HepG2 (cell line): ENCODE measurements around the gene RAC2. TPM values are rescaled to one million over a fixed set of nuclear protein-coding genes. Genes with fewer than 3 reads are reported as not detected.

ENCODE experiments used
- FOXC1 ChIP-seq: sonication (generic); formaldehyde crosslinking; IDR thresholded peaks from 2 replicates; pipeline ENCODE4 v1.8.0; 2022; ENCODE audit warnings: mild to moderate bottlenecking, missing genetic modification reagents, borderline replicate concordance
- FOXP1 ChIP-seq, 2 experiments: fragments of 450-650 bp in 1 of 2; IDR thresholded peaks; 2 replicates each; pipeline ENCODE4 v1.6.1; 2017 to 2018; ENCODE audit warnings: antibody characterized with exemption in 1 of 2
- GMEB1 ChIP-seq: sonication (generic); formaldehyde crosslinking; IDR thresholded peaks from 2 replicates; pipeline ENCODE4 v1.5.1; 2020; ENCODE audit warnings: missing genetic modification reagents, mild to moderate bottlenecking, borderline replicate concordance
- GMEB2 ChIP-seq: IDR thresholded peaks from 2 replicates; pipeline ENCODE4 v1.6.1; 2016; ENCODE audit warnings: missing biosample characterization, missing genetic modification reagents, low read depth
- HNF4A ChIP-seq: sonication (generic); formaldehyde crosslinking; IDR thresholded peaks from 2 replicates; pipeline ENCODE4 v1.4.0; 2020; ENCODE audit warnings: missing genetic modification reagents
- HNF4G ChIP-seq, 2 experiments: sonication (generic) in 1 of 2; formaldehyde crosslinking in 1 of 2; IDR thresholded peaks; 2 replicates each; pipeline versions ENCODE4 v1.4.0 to v1.6.1; 2011 to 2020; ENCODE audit warnings: borderline replicate concordance in 2 of 2, low read depth in 2 of 2, mild to moderate bottlenecking in 2 of 2, low read length in 1 of 2, missing genetic modification reagents in 1 of 2, moderate library complexity in 1 of 2
- MAZ ChIP-seq, 2 experiments: sonication (generic) in 1 of 2; formaldehyde crosslinking in 1 of 2; IDR thresholded peaks; 2 replicates each; pipeline versions ENCODE4 v1.5.0 to v1.6.1; 2012 to 2020; ENCODE audit warnings: low read depth in 2 of 2, mild to moderate bottlenecking in 2 of 2, borderline replicate concordance in 1 of 2, improper control_type of control experiment in 1 of 2, low read length in 1 of 2, missing genetic modification reagents in 1 of 2, moderate library complexity in 1 of 2
- MED8 ChIP-seq: sonication (generic); formaldehyde crosslinking; IDR thresholded peaks from 2 replicates; pipeline ENCODE4 v1.8.1; 2023; ENCODE audit warnings: mild to moderate bottlenecking, missing genetic modification reagents; ENCODE audit not compliant: insufficient replicate concordance
- NKX3-1 ChIP-seq: sonication (generic); formaldehyde crosslinking; IDR thresholded peaks from 2 replicates; pipeline ENCODE4 v1.5.0; 2020; ENCODE audit warnings: missing genetic modification reagents
- NONO ChIP-seq, 2 experiments: fragments of 450-650 bp in 1 of 2; sonication (generic) in 1 of 2; formaldehyde crosslinking in 1 of 2; IDR thresholded peaks in 1 of 2; conservative IDR thresholded peaks in 1 of 2; 2 replicates each; pipeline versions ENCODE4 v1.6.1 to v1.8.0; 2017 to 2022; ENCODE audit warnings: mild to moderate bottlenecking in 1 of 2, missing genetic modification reagents in 1 of 2, moderate library complexity in 1 of 2
- NR2F1 ChIP-seq, 2 experiments: fragments of 450-650 bp in 1 of 2; formaldehyde crosslinking in 1 of 2; IDR thresholded peaks; 2 replicates each; pipeline versions ENCODE4 v1.5.0 to v1.6.1; 2016 to 2020; ENCODE audit warnings: mild to moderate bottlenecking in 1 of 2, missing compliant biosample characterization in 1 of 2, missing genetic modification reagents in 1 of 2, moderate library complexity in 1 of 2
- PHF21A ChIP-seq: sonication (generic); formaldehyde crosslinking; IDR thresholded peaks from 2 replicates; pipeline ENCODE4 v1.5.0; 2020; ENCODE audit warnings: mild to moderate bottlenecking, missing genetic modification reagents
- POLR2A ChIP-seq, 2 experiments: IDR thresholded peaks; 2 replicates each; pipeline ENCODE4 v1.6.1; 2011; ENCODE audit warnings: low read depth in 2 of 2, low read length in 2 of 2, mild to moderate bottlenecking in 1 of 2, moderate library complexity in 1 of 2; ENCODE audit not compliant: insufficient read depth in 1 of 2
- RFXAP ChIP-seq: sonication (generic); formaldehyde crosslinking; IDR thresholded peaks from 2 replicates; pipeline ENCODE4 v1.4.0; 2020; ENCODE audit warnings: missing genetic modification reagents, borderline replicate concordance
- RXRB ChIP-seq: IDR thresholded peaks from 2 replicates; pipeline ENCODE4 v1.6.1; 2016; ENCODE audit warnings: borderline replicate concordance, missing genetic modification reagents, missing compliant biosample characterization
- SMAD1 ChIP-seq: sonication (generic); formaldehyde crosslinking; IDR thresholded peaks from 2 replicates; pipeline ENCODE4 v1.4.0; 2020; ENCODE audit warnings: missing genetic modification reagents, low read depth, mild to moderate bottlenecking, borderline replicate concordance
- TEAD3 ChIP-seq: optimal IDR thresholded peaks from 2 replicates; pipeline ENCODE3; 2016; ENCODE audit warnings: borderline replicate concordance
- TRIM24 ChIP-seq: sonication (generic); formaldehyde crosslinking; IDR thresholded peaks from 2 replicates; pipeline ENCODE4 v1.8.0; 2022; ENCODE audit warnings: mild to moderate bottlenecking, missing genetic modification reagents
- ZFYVE20 ChIP-seq: sonication (generic); formaldehyde crosslinking; IDR thresholded peaks from 2 replicates; pipeline ENCODE4 v1.8.0; 2023; ENCODE audit warnings: low read depth, mild to moderate bottlenecking, moderate library complexity, missing genetic modification reagents, borderline replicate concordance
- ZMYM4 ChIP-seq: sonication (generic); formaldehyde crosslinking; IDR thresholded peaks from 2 replicates; pipeline ENCODE4 v1.8.1; 2023; ENCODE audit warnings: mild to moderate bottlenecking, missing genetic modification reagents
- ZNF614 ChIP-seq: IDR thresholded peaks from 2 replicates; pipeline ENCODE4 v1.6.1; 2018; ENCODE audit warnings: missing biosample characterization, missing genetic modification reagents, inconsistent platforms, borderline replicate concordance
- ZNF839 ChIP-seq: sonication (generic); formaldehyde crosslinking; IDR thresholded peaks from 2 replicates; pipeline ENCODE4 v1.4.0; 2020; ENCODE audit warnings: missing genetic modification reagents, mild to moderate bottlenecking, borderline replicate concordance
- polyA plus RNA-seq, 8 experiments: library from polyadenylated mRNA; depleted of rRNA in 3 of 8; stranded (reverse) in 7 of 8; unstranded in 1 of 8; fragments of >200 nt; fragmentation: Illumina TruSeq in 4 of 8; extraction: Trizol in 4 of 8; gene quantifications; 2 replicates each; pipeline versions ENCODE4 v1.2.1 to v1.2.3, GENCODE V29; 2011 to 2016; ENCODE audit warnings: low read depth in 4 of 8, missing spikeins in 1 of 8, mixed read lengths in 1 of 8; ENCODE audit not compliant: insufficient read depth in 1 of 8
- total RNA-seq, 5 experiments: library from RNA; depleted of rRNA; stranded (reverse); fragments of >200 nt; fragmentation: Illumina TruSeq; extraction: Trizol; gene quantifications; 2 replicates each; pipeline ENCODE4 v1.2.3, GENCODE V29; 2016; ENCODE audit warnings: low read depth in 1 of 5

RAC2 gene
- total and polyA plus RNA-seq, 2 of the 13 experiments (the other 11 are each of a cell fraction or from before 2014, with no cell fraction given): 0.73 TPM; not detected in 1

GRCh38 chr22:37196539-37197450, 47.3 kb downstream of the RAC2 start (continued):
- 0 out of 2 replicates have a peak, but pooled peaks have one; percentile 21 for TF ChIP-seq GMEB1 (CRISPR knock-in tag)
- TF ChIP-seq POLR2A (IDR thresholded peaks at IDR 0.05; ENCODE audit: insufficient read depth in 1 of 2, low read depth in 2 of 2, low read length in 2 of 2): peak; percentile 4 to 22; a peak in 1 of 4 replicates
- TF ChIP-seq MED8 (CRISPR knock-in tag): no peak
- TF ChIP-seq ZFYVE20 (CRISPR knock-in tag): no peak
- peak; percentile 37 to 58; a peak in 2 of 4 replicates for TF ChIP-seq NR2F1 (CRISPR knock-in tag; IDR thresholded peaks at IDR 0.05)
- TF ChIP-seq NONO (IDR thresholded peaks at IDR 0.05): no peak
- peak; percentile 41; the same call in 1 of the 2 replicates for TF ChIP-seq NONO (CRISPR knock-in tag; conservative IDR thresholded peaks at IDR 0.05)
- 0 out of 2 replicates have a peak, but pooled peaks have one; percentile 37 for TF ChIP-seq TRIM24 (CRISPR knock-in tag)
- peak; percentile 94 for TF ChIP-seq HNF4A
- peak; percentile 35; the same call in 1 of the 2 replicates for TF ChIP-seq RXRB
- no peak for TF ChIP-seq NKX3-1 (CRISPR knock-in tag)
- no peak for TF ChIP-seq FOXP1 (IDR thresholded peaks at IDR 0.05)
- TF ChIP-seq FOXP1 (CRISPR knock-in tag; IDR thresholded peaks at IDR 0.05): peak; percentile 10; the same call in 1 of the 2 replicates
- peak; percentile 87 for TF ChIP-seq PHF21A (CRISPR knock-in tag)
- 0 out of 2 replicates have a peak, but pooled peaks have one; percentile 60 for TF ChIP-seq ZNF839 (CRISPR knock-in tag)
- TF ChIP-seq RFXAP (CRISPR knock-in tag): 0 out of 2 replicates have a peak, but pooled peaks have one; percentile 31
- no peak for TF ChIP-seq ZNF614
- TF ChIP-seq TEAD3 (CRISPR knock-in tag): peak; percentile 71
- TF ChIP-seq GMEB2 (CRISPR knock-in tag): no peak
- peak; percentile 94 for TF ChIP-seq HNF4G (IDR thresholded peaks at IDR 0.05; ENCODE audit: borderline replicate concordance, low read depth, low read length)
- TF ChIP-seq HNF4G (CRISPR knock-in tag; IDR thresholded peaks at IDR 0.05; ENCODE audit: borderline replicate concordance, low read depth): peak; percentile 89
- TF ChIP-seq ZMYM4: peak; percentile 67
- TF ChIP-seq SMAD1: no peak
- TF ChIP-seq MAZ (IDR thresholded peaks at IDR 0.05; ENCODE audit: borderline replicate concordance, low read depth, low read length): no peak; the same call in 1 of the 2 replicates
- 0 out of 2 replicates have a peak, but pooled peaks have one; percentile 41 for TF ChIP-seq MAZ (CRISPR knock-in tag; IDR thresholded peaks at IDR 0.05; ENCODE audit: low read depth)
- 0 out of 2 replicates have a peak, but pooled peaks have one; percentile 42 for TF ChIP-seq FOXC1 (CRISPR knock-in tag)
